C4-2B (cell line): ENCODE data around the gene TBC1D20.

Experiments used
- CTCF ChIP-seq: fragments of 450-650 bp; conservative IDR thresholded peaks from 2 replicates; pipeline ENCODE4 v1.5.1; 2017; ENCODE audit warnings: mild to moderate bottlenecking
- ZFX ChIP-seq: fragments of 450-650 bp; IDR thresholded peaks from 2 replicates; pipeline ENCODE4 v1.6.1; 2017

- TF ChIP-seq CTCF (no peak), ZFX (no peak)
These were observed 19.0 kb downstream of the TBC1D20 start for GRCh38 chr20:443223-443775.
